ENCODE measurements around the gene PCDHA9. TPM values are rescaled to one million over a fixed set of nuclear protein-coding genes. Genes with fewer than 3 reads are reported as not detected.

Gene PCDHA9
- total RNA-seq, 1 donor from 2014 or later, result under 0.01 TPM

Other genes starting within 250 kb of the PCDHA9 start
- 2.8 and 107 TPM in 2 replicates for gene CD14, start 215.2 kb upstream of the PCDHA9 start, total RNA-seq (ENCODE audit: low replicate concordance)
- 9.0 and 13.5 TPM in 2 replicates for gene TMCO6, start 208.9 kb upstream of the PCDHA9 start, total RNA-seq (ENCODE audit: low replicate concordance)
- 84.9 and 115 TPM in 2 replicates for gene NDUFA2, start 200.8 kb upstream of the PCDHA9 start, total RNA-seq (ENCODE audit: low replicate concordance)
- gene IK, start 200.6 kb upstream of the PCDHA9 start, total RNA-seq (ENCODE audit: low replicate concordance), result 107 and 212 TPM in 2 replicates
- gene WDR55, start 183.5 kb upstream of the PCDHA9 start, total RNA-seq (ENCODE audit: low replicate concordance), result 25.9 and 27.7 TPM in 2 replicates
- 0.30 TPM in 1 of 2 replicates, not detected in the other for gene DND1, start 174.8 kb upstream of the PCDHA9 start, total RNA-seq (ENCODE audit: low replicate concordance)
- 67.7 and 92.6 TPM in 2 replicates for gene HARS1, start 157.0 kb upstream of the PCDHA9 start, total RNA-seq (ENCODE audit: low replicate concordance)
- gene HARS2, start 156.9 kb upstream of the PCDHA9 start, total RNA-seq (ENCODE audit: low replicate concordance), result 24.1 and 27.4 TPM in 2 replicates
- gene ZMAT2, start 147.9 kb upstream of the PCDHA9 start, total RNA-seq (ENCODE audit: low replicate concordance), result 63.1 and 94.5 TPM in 2 replicates
- gene PCDHA1, start 62.2 kb upstream of the PCDHA9 start, total RNA-seq (ENCODE audit: low replicate concordance), result 0.08 TPM in 1 of 2 replicates, not detected in the other
- gene PCDHA2, start 53.5 kb upstream of the PCDHA9 start, total RNA-seq (ENCODE audit: low replicate concordance), result 0.08 and 0.12 TPM in 2 replicates
- gene PCDHA3, start 47.3 kb upstream of the PCDHA9 start, total RNA-seq (ENCODE audit: low replicate concordance), result 0.15 and 0.70 TPM in 2 replicates
- gene PCDHA4, start 41.3 kb upstream of the PCDHA9 start, total RNA-seq (ENCODE audit: low replicate concordance), result 0.23 and 0.82 TPM in 2 replicates
- 0.08 TPM in 1 of 2 replicates, not detected in the other for gene PCDHA5, start 26.8 kb upstream of the PCDHA9 start, total RNA-seq (ENCODE audit: low replicate concordance)
- 0.53 and 2.9 TPM in 2 replicates for gene PCDHA6, start 20.4 kb upstream of the PCDHA9 start, total RNA-seq (ENCODE audit: low replicate concordance)
- gene PCDHA7, start 14.1 kb upstream of the PCDHA9 start, total RNA-seq (ENCODE audit: low replicate concordance), result 0.75 and 1.5 TPM in 2 replicates
- under 0.01 and 0.47 TPM in 2 replicates for gene PCDHA8, start 7.2 kb upstream of the PCDHA9 start, total RNA-seq (ENCODE audit: low replicate concordance)
- 0.08 and 1.4 TPM in 2 replicates for gene PCDHA10, start 7.5 kb downstream of the PCDHA9 start, total RNA-seq (ENCODE audit: low replicate concordance)
- gene PCDHA11, start 20.6 kb downstream of the PCDHA9 start, total RNA-seq (ENCODE audit: low replicate concordance), result 0.15 and 0.59 TPM in 2 replicates
- gene PCDHA12, start 26.9 kb downstream of the PCDHA9 start, total RNA-seq (ENCODE audit: low replicate concordance), result 0.15 and 0.59 TPM in 2 replicates
- 0.08 and 0.59 TPM in 2 replicates for gene PCDHA13, start 33.7 kb downstream of the PCDHA9 start, total RNA-seq (ENCODE audit: low replicate concordance)
- under 0.01 and 0.35 TPM in 2 replicates for gene PCDHAC1, start 77.9 kb downstream of the PCDHA9 start, total RNA-seq (ENCODE audit: low replicate concordance)
- gene PCDHAC2, start 118.1 kb downstream of the PCDHA9 start, total RNA-seq (ENCODE audit: low replicate concordance), result 0.15 and 2.3 TPM in 2 replicates
- not detected in 2 replicates for gene PCDHB1, start 203.0 kb downstream of the PCDHA9 start, total RNA-seq (ENCODE audit: low replicate concordance)
- 1.1 and 3.7 TPM in 2 replicates for gene PCDHB2, start 246.2 kb downstream of the PCDHA9 start, total RNA-seq (ENCODE audit: low replicate concordance)

Measured in smooth muscle cell of the coronary artery (primary cell).